Measurements from ENCODE around the gene SMIM9. TPM values are rescaled to one million over a fixed set of nuclear protein-coding genes. Genes with fewer than 3 reads are reported as not detected.

SMIM9 gene
- total and polyA plus RNA-seq, 9 of the 15 experiments (the other 6 are each of a cell fraction or from before 2014, with no cell fraction given): 0.08 TPM; not detected in 8

- TF ChIP-seq MAZ (CRISPR knock-in tag; conservative IDR thresholded peaks at IDR 0.05 in 1 of 2, IDR thresholded peaks at IDR 0.05 in 1 of 2): no peak
- TF ChIP-seq IRF1 (CRISPR knock-in tag; IDR thresholded peaks at IDR 0.05; ENCODE audit: borderline replicate concordance): no peak
- TF ChIP-seq JUND (IDR thresholded peaks at IDR 0.05; ENCODE audit: borderline replicate concordance, low read depth, low read length): peak; percentile 33; the same call in 1 of the 2 replicates
- TF ChIP-seq JUND (tag; IDR thresholded peaks at IDR 0.05; ENCODE audit: borderline replicate concordance, low read depth, low read length): no peak; the same call in 2 of the 3 replicates
- TF ChIP-seq CC2D1A (IDR thresholded peaks at IDR 0.05): no peak
- peak; percentile 35; the same call in 1 of the 2 replicates for TF ChIP-seq HMBOX1 (IDR thresholded peaks at IDR 0.05)
- TF ChIP-seq CREM (IDR thresholded peaks at IDR 0.05; ENCODE audit: low read depth): 0 out of 2 replicates have a peak, but pooled peaks have one; percentile 34
- no peak for TF ChIP-seq RFX7 (CRISPR knock-in tag; IDR thresholded peaks at IDR 0.05)
- 0 out of 2 replicates have a peak, but pooled peaks have one; percentile 8 for TF ChIP-seq CBFA2T3 (IDR thresholded peaks at IDR 0.05)
- TF ChIP-seq RBFOX2 (IDR thresholded peaks at IDR 0.05; ENCODE audit: low read depth, low read length): no peak
- no peak for TF ChIP-seq HMG20B (CRISPR knock-in tag; IDR thresholded peaks at IDR 0.05)
- no peak for TF ChIP-seq TAF15 (IDR thresholded peaks at IDR 0.05; ENCODE audit: low read depth, low read length)
- 0 out of 2 replicates have a peak, but pooled peaks have one; percentile 7 for TF ChIP-seq RNF2 (IDR thresholded peaks at IDR 0.05)
- peak; percentile 85 for TF ChIP-seq NFE2 (IDR thresholded peaks at IDR 0.05; ENCODE audit: low read depth)
- TF ChIP-seq AFF1 (IDR thresholded peaks at IDR 0.05; ENCODE audit: low read depth in 1 of 2, partially characterized antibody in 2 of 2): peak in 1 of 2 experiments; percentile 26
- TF ChIP-seq CXXC5 (CRISPR knock-in tag; IDR thresholded peaks at IDR 0.05): peak; percentile 54
- no peak for TF ChIP-seq ID3 (CRISPR knock-in tag; IDR thresholded peaks at IDR 0.05)
- peak; percentile 52; the same call in 1 of the 2 replicates for TF ChIP-seq ID3 (tag; IDR thresholded peaks at IDR 0.05)
- TF ChIP-seq FUS (optimal IDR thresholded peaks at IDR 0.05; ENCODE audit: low read depth, low read length): no peak
- no peak for TF ChIP-seq NFYB (IDR thresholded peaks at IDR 0.05; ENCODE audit: extremely low read depth, insufficient read length)
- TF ChIP-seq TFAM (CRISPR knock-in tag; conservative IDR thresholded peaks at IDR 0.05): no peak
Measured at GRCh38 chrX:154818916-154819770, 15.3 kb downstream of the SMIM9 start (continued).

Data from K562 (cell line).